WI38 (cell line): ENCODE results near the gene CX3CL1.
"Not testable (repeated sequence)": the region's sequence is repeated elsewhere in the genome, so short reads cannot be mapped to it uniquely, and the experiment has no call there.

Source experiments
- H3K4me3 ChIP-seq: 2 replicates; pipeline ENCODE4 v1.5.1; 2011; ENCODE audit warnings: low read depth, mild to moderate bottlenecking, control low read depth, low read length
- CTCF ChIP-seq: IDR thresholded peaks from 2 replicates; pipeline ENCODE4 v1.5.1; 2012; ENCODE audit warnings: low read depth, mild to moderate bottlenecking, control low read depth, low read length

CX3CL1 gene

GRCh38 chr16:57341062-57341440 lies 31.2 kb upstream of the CX3CL1 start:
- no peak overlapping the region for H3K4me3 ChIP-seq

GRCh38 chr16:57341441-57342303 lies 30.6 kb upstream of the CX3CL1 start:
- no peak for TF ChIP-seq CTCF

More at GRCh38 chr16:57341062-57341440, 31.2 kb upstream of the CX3CL1 start:
- no peak for TF ChIP-seq CTCF

GRCh38 chr16:57342606-57343005 lies 29.7 kb upstream of the CX3CL1 start:
- not testable (repeated sequence) for H3K4me3 ChIP-seq

More at GRCh38 chr16:57341441-57342303, 30.6 kb upstream of the CX3CL1 start:
- no peak overlapping the region for H3K4me3 ChIP-seq

GRCh38 chr16:57343221-57343620 lies 29.1 kb upstream of the CX3CL1 start:
- no peak for TF ChIP-seq CTCF
- no peak overlapping the region for H3K4me3 ChIP-seq

- H3K4me3 ChIP-seq = not testable (repeated sequence)
Measured at GRCh38 chr16:57344094-57344493, 28.2 kb upstream of the CX3CL1 start.

GRCh38 chr16:57345021-57345420 lies 27.3 kb upstream of the CX3CL1 start:
- TF ChIP-seq CTCF = no peak
- H3K4me3 ChIP-seq = no peak overlapping the region

- no peak for TF ChIP-seq CTCF
- H3K4me3 ChIP-seq = no peak overlapping the region
Measured at GRCh38 chr16:57345666-57346204, 26.6 kb upstream of the CX3CL1 start.

GRCh38 chr16:57347858-57348257 lies 24.4 kb upstream of the CX3CL1 start:
- TF ChIP-seq CTCF = no peak
- H3K4me3 ChIP-seq = no peak overlapping the region
